ENCODE data around the gene SLC7A5.
"Not testable (repeated sequence)": the region's sequence is repeated elsewhere in the genome, so short reads cannot be mapped to it uniquely, and the experiment has no call there.

Gene SLC7A5

GRCh38 chr16:87819983-87820382, 49.3 kb downstream of the SLC7A5 start:
- Histone ChIP-seq H3K36me3 (no peaks in the 10 kb centered on the region), H3K9me3 (peaks cover 17% of the 10 kb centered on the region)
- TF ChIP-seq CTCF (IDR thresholded peaks at IDR 0.05): no peak

DNA sequence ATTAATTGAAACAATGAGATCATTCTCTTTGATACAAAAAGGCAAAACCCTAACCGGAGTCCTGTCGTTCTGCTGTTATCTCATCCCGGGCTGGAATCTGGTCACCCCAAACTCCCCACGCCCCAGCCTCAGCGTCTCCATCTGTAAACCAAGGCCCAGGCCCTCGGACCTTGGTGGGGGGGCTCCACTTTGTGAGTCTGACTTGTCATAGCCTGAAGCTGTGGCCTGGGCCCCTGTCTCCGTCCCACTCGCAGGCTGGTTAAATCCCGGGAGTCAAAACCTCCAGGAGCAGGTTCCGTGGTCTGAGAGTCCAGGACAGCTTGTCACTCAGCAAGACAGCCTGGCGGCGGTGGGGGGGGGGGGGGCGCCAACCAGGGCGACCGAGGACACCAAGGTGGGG, 50.0 kb downstream of the SLC7A5 start:
- H3K4me1 ChIP-seq (ENCODE audit: control insufficient read depth in 1 of 2, insufficient read depth in 1 of 2, low read depth in 1 of 2, low read length in 1 of 2): peaks cover 22% of the 10 kb centered on the region in 2 experiments
- H3K27me3 ChIP-seq: no peaks in the 10 kb centered on the region
- H3K4me3 ChIP-seq (ENCODE audit: low read depth in 1 of 2, low read length in 1 of 2): no peak overlapping the region
- TF ChIP-seq CTCF (IDR thresholded peaks at IDR 0.05): no peak
- H3K27ac ChIP-seq: no peak overlapping the region
- H3K36me3 ChIP-seq: no peaks in the 10 kb centered on the region
- H3K9me3 ChIP-seq: peaks cover 17% of the 10 kb centered on the region

More at GRCh38 chr16:87819983-87820382, 49.3 kb downstream of the SLC7A5 start:
- Histone ChIP-seq H3K4me1 (ENCODE audit: control insufficient read depth in 1 of 2, insufficient read depth in 1 of 2, low read depth in 1 of 2, low read length in 1 of 2) (peaks cover 22% of the 10 kb centered on the region in 2 experiments), H3K4me3 (ENCODE audit: low read depth in 1 of 2, low read length in 1 of 2) (no peak overlapping the region), H3K27me3 (no peaks in the 10 kb centered on the region), H3K27ac (no peak overlapping the region)

- TF ChIP-seq CTCF (IDR thresholded peaks at IDR 0.05): no peak
- Histone ChIP-seq H3K4me1 (ENCODE audit: control insufficient read depth in 1 of 2, insufficient read depth in 1 of 2, low read depth in 1 of 2, low read length in 1 of 2) (peaks cover 22% of the 10 kb centered on the region in 2 experiments), H3K4me3 (ENCODE audit: low read depth in 1 of 2, low read length in 1 of 2) (no peak overlapping the region), H3K9me3 (peaks cover 17% of the 10 kb centered on the region), H3K27ac (no peak overlapping the region), H3K36me3 (no peaks in the 10 kb centered on the region), H3K27me3 (no peaks in the 10 kb centered on the region)
Measured at GRCh38 chr16:87818533-87819161, 50.7 kb downstream of the SLC7A5 start.

GRCh38 chr16:87817910-87818309, 51.4 kb downstream of the SLC7A5 start:
- Histone ChIP-seq H3K4me1 (ENCODE audit: control insufficient read depth in 1 of 2, insufficient read depth in 1 of 2, low read depth in 1 of 2, low read length in 1 of 2) (peaks cover 22% of the 10 kb centered on the region in 2 experiments), H3K4me3 (ENCODE audit: low read depth in 1 of 2, low read length in 1 of 2) (no peak overlapping the region), H3K36me3 (no peaks in the 10 kb centered on the region), H3K27ac (no peak overlapping the region), H3K27me3 (no peaks in the 10 kb centered on the region), H3K9me3 (peaks cover 17% of the 10 kb centered on the region)
- TF ChIP-seq CTCF (IDR thresholded peaks at IDR 0.05): no peak

- not testable (repeated sequence) for H3K4me3 ChIP-seq (ENCODE audit: low read depth in 1 of 2, low read length in 1 of 2); H3K27ac ChIP-seq; H3K36me3 ChIP-seq; H3K27me3 ChIP-seq
- Histone ChIP-seq H3K9me3 (peaks cover 17% of the 10 kb centered on the region), H3K4me1 (ENCODE audit: control insufficient read depth in 1 of 2, insufficient read depth in 1 of 2, low read depth in 1 of 2, low read length in 1 of 2) (peaks cover 22 to 25% of the 10 kb centered on the region in 2 experiments)
Measured at GRCh38 chr16:87817370-87817769, 51.9 kb downstream of the SLC7A5 start.

DNA sequence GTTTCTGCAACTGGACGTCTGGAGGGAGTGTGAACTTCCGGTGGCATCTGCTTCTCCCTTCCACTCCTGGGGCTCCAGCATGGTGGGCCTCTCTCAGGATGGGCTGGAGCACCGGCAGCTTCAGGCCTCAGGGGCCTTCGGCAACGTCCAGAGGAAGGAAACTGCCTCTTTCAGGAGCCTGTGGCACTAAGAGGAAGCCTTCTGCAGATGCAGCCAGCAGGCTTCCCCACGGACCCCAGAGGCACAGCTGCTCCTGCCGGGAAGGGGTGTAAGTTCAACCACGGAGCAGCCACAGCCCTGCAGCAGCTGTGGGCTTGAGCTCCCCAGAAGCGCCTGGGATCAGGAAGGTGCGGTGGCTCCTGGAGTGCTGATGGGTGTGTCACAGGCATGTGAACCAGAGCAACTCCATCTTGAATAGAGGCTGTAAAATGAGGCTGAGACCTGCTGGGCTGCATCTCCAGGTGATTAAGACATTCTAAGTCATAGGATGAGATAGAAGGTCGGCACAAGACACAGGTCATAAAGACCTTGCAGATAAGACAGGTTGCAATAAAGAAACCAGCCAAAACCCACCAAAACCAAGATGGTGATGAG, 52.7 kb downstream of the SLC7A5 start:
- Histone ChIP-seq H3K9me3 (peaks cover 17% of the 10 kb centered on the region), H3K27me3 (no peaks in the 10 kb centered on the region), H3K4me3 (ENCODE audit: low read depth in 1 of 2, low read length in 1 of 2) (no peak overlapping the region), H3K4me1 (ENCODE audit: control insufficient read depth in 1 of 2, insufficient read depth in 1 of 2, low read depth in 1 of 2, low read length in 1 of 2) (peaks cover 26% of the 10 kb centered on the region in 2 experiments), H3K27ac (peak overlapping the region; percentile 21), H3K36me3 (no peaks in the 10 kb centered on the region)
- TF ChIP-seq CTCF (IDR thresholded peaks at IDR 0.05): no peak
